Gastrocnemius medialis (tissue), 4 donors: ENCODE results near the gene CHP2.

Source experiments
- POLR2A ChIP-seq, 2 donors: fragments of 450-650 bp; IDR thresholded peaks; one replicate each; pipeline ENCODE4 v1.6.1; 2017; ENCODE audit warnings: antibody characterized with exemption in 2 of 2, mild to moderate bottlenecking in 2 of 2, moderate library complexity in 2 of 2
- TF ChIP-seq, protein P1 (sequence below), 5 experiments: fragments of 450-650 bp in 3 of 5; fragments of 200-600 bp in 2 of 5; sonication (generic) in 2 of 5; IDR thresholded peaks in 4 of 5; conservative IDR thresholded peaks in 1 of 5; 1 replicate in 4 of 5; 2 replicates in 1 of 5; pipeline ENCODE4 v1.5.1; 2016 to 2019; ENCODE audit warnings: antibody characterized with exemption in 5 of 5, mild to moderate bottlenecking in 3 of 5, moderate library complexity in 3 of 5

DNA sequence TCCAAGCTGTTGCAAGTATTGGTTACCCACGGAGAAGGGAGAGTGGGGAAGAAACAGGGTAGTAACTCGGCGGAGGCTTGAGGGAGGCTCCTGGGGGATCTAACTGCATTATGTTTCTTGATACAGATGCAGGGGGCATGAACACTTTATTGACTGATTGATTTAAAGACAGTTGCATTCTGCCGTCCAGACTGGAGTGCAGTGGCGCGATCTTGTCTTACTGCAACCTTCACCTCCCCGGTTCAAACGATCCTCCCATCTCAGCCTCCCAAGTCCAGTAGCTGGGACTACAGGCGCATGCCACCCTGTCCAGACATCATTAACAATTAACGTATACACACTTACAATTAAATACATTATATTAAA lies 26.7 kb upstream of the CHP2 start:
- TF ChIP-seq, protein P1, sequence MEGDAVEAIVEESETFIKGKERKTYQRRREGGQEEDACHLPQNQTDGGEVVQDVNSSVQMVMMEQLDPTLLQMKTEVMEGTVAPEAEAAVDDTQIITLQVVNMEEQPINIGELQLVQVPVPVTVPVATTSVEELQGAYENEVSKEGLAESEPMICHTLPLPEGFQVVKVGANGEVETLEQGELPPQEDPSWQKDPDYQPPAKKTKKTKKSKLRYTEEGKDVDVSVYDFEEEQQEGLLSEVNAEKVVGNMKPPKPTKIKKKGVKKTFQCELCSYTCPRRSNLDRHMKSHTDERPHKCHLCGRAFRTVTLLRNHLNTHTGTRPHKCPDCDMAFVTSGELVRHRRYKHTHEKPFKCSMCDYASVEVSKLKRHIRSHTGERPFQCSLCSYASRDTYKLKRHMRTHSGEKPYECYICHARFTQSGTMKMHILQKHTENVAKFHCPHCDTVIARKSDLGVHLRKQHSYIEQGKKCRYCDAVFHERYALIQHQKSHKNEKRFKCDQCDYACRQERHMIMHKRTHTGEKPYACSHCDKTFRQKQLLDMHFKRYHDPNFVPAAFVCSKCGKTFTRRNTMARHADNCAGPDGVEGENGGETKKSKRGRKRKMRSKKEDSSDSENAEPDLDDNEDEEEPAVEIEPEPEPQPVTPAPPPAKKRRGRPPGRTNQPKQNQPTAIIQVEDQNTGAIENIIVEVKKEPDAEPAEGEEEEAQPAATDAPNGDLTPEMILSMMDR (IDR thresholded peaks at IDR 0.05 in 4 of 5, conservative IDR thresholded peaks at IDR 0.05 in 1 of 5): no peak
- no peak for TF ChIP-seq POLR2A (IDR thresholded peaks at IDR 0.05)
